Activated naive CD8-positive, alpha-beta T cell treated with anti-CD3 and anti-CD28 coated beads, Interleukin-2, amount 50 U/mL, for 24 hours (primary cell): ENCODE measurements around the gene LRP1B.

Source experiments
- ATAC-seq: fragments of 150-1000 bp; cut with Tn5 transposase; one replicate; pipeline ENCODE4 v1.10.0; 2021
- DNase-seq: peaks from one replicate; pipeline ENCODE4 v3.0.0; 2021
- H3K27ac Mint-ChIP-seq: one replicate; pipeline ENCODE4 v1.8.0; 2021; ENCODE audit warnings: mild to moderate bottlenecking, mixed read lengths
- H3K27me3 Mint-ChIP-seq: one replicate; pipeline ENCODE4 v1.8.0; 2021; ENCODE audit warnings: mixed read lengths
- H3K36me3 Mint-ChIP-seq: one replicate; pipeline ENCODE4 v1.8.0; 2021; ENCODE audit warnings: low read depth, mixed read lengths
- H3K4me1 Mint-ChIP-seq: one replicate; pipeline ENCODE4 v1.8.0; 2021; ENCODE audit warnings: mixed read lengths
- H3K4me3 Mint-ChIP-seq: one replicate; pipeline ENCODE4 v1.8.0; 2021; ENCODE audit warnings: mild to moderate bottlenecking, moderate library complexity, mixed read lengths
- H3K9me3 Mint-ChIP-seq: one replicate; pipeline ENCODE4 v1.8.0; 2021; ENCODE audit warnings: mixed read lengths

The LRP1B gene

DNA sequence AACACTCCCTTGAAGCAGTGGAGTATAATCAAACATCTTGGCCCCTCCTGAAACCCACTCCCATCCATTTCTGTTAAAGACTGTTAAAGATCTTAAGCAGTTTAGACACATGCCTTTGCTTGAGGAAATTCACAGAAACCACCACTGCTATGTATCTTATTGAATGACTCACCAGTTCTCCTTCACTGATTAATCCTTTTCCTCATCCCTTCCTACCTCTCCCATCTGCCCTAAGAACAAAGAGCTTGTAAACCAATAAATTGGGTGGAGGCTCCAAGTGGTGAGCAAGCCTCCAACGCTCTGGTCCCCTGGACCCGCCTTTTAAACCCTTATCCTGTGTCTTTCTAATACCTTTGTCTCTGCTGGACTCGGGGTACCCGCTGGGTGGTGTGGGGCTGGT lies 746.1 kb downstream of the LRP1B start:
- no peaks in the 10 kb centered on the region for H3K4me1 Mint-ChIP-seq
- H3K27ac Mint-ChIP-seq = no peak overlapping the region
- ATAC-seq = no peak
- peaks cover 11% of the 10 kb centered on the region for H3K9me3 Mint-ChIP-seq
- H3K27me3 Mint-ChIP-seq = no peaks in the 10 kb centered on the region
- no peaks in the 10 kb centered on the region for H3K36me3 Mint-ChIP-seq
- H3K4me3 Mint-ChIP-seq = no peak overlapping the region
- no peak for DNase-seq

DNA sequence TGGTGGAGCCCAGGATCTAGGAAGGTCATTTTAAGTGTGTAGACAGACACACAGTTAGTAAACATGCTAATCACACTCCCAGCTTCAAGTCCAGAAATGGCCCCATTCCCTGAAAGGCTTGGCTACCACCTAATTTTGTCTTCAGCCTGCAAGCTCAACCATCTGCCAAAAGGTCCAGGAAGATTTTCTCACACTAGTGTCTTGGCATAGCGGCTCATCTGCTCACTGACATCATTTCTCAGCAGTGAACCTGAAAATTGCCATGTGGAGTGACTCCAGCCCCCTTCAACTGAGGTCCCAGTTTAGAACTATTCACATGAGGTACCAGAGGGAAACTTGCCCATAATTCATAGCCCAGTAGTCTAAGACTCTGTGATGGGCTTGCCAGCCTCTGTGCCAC lies 748.9 kb downstream of the LRP1B start:
- no peaks in the 10 kb centered on the region for H3K4me1 Mint-ChIP-seq
- peaks cover 16% of the 10 kb centered on the region for H3K9me3 Mint-ChIP-seq
- no peaks in the 10 kb centered on the region for H3K36me3 Mint-ChIP-seq
- H3K4me3 Mint-ChIP-seq = no peak overlapping the region
- H3K27me3 Mint-ChIP-seq = no peaks in the 10 kb centered on the region
- no peak overlapping the region for H3K27ac Mint-ChIP-seq
- no peak for ATAC-seq
- no peak for DNase-seq

DNA sequence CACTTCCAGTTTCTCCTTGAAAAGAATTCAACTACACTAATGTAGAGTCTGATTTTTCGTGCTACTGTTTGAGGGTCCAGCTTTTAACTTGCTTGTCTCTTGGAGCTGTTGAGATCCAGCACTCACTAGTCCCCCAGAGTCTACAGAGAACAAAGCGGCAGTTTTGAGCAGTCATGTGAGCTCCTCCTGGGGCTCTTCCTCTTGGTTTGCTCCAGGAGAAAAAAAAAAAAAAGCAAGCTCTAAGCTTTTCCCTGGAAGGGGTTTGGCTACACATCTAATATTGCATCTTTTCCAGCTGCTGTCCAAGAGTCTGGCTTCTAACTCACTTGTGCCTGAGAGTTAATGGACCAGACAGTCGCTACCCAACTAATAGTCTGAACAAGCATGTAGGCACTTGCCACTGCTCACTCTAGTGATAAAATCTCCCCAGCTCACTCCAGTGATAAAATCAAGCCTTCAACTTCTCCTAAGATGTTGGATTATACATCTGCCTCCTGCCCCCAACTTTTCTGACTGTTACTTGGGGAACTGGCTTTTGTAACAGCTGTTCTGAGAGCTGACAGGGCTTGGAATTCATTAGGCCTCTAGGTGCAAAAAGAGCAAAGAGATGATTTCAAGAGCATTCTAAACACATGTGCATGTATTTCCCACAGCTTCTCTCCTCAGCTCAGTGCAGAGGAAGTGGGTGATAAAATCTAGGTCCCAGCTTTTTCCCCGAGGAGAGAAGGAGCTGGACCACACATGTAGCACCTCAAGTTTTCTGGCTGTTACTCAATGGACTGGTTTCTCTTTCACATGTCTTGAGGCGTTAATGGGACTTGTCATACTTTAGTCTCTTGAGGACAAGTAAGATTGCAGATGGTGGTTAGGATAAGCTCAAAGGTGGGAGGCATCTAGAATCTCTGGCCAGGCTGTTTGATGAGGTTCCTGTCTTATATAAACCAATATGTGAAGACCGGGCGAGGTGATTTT lies 750.5 kb downstream of the LRP1B start:
- H3K9me3 Mint-ChIP-seq = peaks cover 16% of the 10 kb centered on the region
- H3K36me3 Mint-ChIP-seq = no peaks in the 10 kb centered on the region
- DNase-seq = no peak
- H3K27ac Mint-ChIP-seq = no peak overlapping the region
- no peak for ATAC-seq
- H3K4me3 Mint-ChIP-seq = no peak overlapping the region
- H3K27me3 Mint-ChIP-seq = no peaks in the 10 kb centered on the region
- no peaks in the 10 kb centered on the region for H3K4me1 Mint-ChIP-seq

DNA sequence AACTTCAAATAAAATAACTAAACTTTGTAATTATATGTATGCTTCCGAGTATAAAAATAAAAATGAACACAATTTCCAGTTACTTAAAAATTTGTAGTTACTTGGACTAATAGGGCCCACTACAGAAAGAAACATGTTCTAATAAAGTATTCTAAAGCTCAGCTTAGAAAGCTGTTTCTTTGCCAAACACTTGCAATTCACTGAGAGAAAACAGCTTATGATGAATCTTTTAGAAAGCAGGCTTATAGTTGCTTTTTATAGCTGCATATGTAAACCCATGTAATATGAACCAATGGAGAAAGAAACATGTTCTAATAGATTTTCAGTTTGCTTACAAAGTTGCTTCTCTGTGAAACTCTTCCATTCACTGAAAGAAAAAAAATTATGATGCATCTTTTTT lies 766.0 kb downstream of the LRP1B start:
- Mint-ChIP-seq H3K27me3 (no peaks in the 10 kb centered on the region), H3K9me3 (peaks cover 5% of the 10 kb centered on the region), H3K36me3 (no peaks in the 10 kb centered on the region), H3K4me1 (no peaks in the 10 kb centered on the region), H3K4me3 (no peak overlapping the region), H3K27ac (no peak overlapping the region)
- ATAC-seq = no peak
- DNase-seq = no peak

DNA sequence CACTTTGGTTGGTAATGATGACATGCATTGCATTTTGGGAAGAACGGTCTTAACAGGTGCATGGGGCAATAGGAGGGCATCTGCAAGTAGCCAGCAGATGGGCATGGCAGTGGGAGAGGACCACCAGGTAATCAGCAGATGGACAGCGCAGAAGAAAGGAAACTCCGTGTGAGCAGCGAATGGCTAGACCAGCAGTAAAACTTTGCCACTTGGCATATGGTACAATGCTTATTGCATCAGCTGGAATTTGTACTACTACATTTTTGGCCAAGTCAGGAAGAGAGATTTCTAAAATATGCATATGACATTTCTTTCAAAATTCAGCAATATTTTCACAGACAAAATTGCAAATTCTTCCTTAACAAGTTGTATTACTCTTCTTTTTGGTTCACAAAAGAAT lies 768.5 kb downstream of the LRP1B start:
- no peaks in the 10 kb centered on the region for H3K27me3 Mint-ChIP-seq
- no peak overlapping the region for H3K4me3 Mint-ChIP-seq
- H3K27ac Mint-ChIP-seq = no peak overlapping the region
- H3K36me3 Mint-ChIP-seq = no peaks in the 10 kb centered on the region
- no peaks in the 10 kb centered on the region for H3K4me1 Mint-ChIP-seq
- DNase-seq (no peak), ATAC-seq (no peak)
- H3K9me3 Mint-ChIP-seq = peaks cover 5% of the 10 kb centered on the region

DNA sequence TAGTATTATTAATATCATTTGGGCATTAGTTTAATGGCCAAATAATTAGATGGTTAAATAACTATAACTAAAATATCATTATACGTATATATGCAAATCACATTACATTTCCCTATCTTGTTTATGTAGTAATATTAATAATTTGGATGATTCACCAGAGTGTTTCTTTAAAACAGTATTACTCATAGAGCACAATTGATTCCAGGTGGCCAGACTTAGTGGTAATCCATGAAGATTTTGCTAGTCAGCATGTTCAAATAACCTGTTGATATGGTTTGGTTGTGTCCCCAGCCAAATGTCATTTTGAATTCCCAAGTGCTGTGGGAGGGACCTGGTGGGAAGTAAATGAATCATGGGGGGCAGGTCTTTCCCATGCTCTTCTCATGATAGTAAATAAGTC lies 782.3 kb downstream of the LRP1B start:
- no peak overlapping the region for H3K4me3 Mint-ChIP-seq
- H3K36me3 Mint-ChIP-seq = no peaks in the 10 kb centered on the region
- peaks cover 29% of the 10 kb centered on the region for H3K9me3 Mint-ChIP-seq
- no peak overlapping the region for H3K27ac Mint-ChIP-seq
- DNase-seq = no peak
- no peaks in the 10 kb centered on the region for H3K27me3 Mint-ChIP-seq
- ATAC-seq = no peak
- H3K4me1 Mint-ChIP-seq = no peaks in the 10 kb centered on the region

DNA sequence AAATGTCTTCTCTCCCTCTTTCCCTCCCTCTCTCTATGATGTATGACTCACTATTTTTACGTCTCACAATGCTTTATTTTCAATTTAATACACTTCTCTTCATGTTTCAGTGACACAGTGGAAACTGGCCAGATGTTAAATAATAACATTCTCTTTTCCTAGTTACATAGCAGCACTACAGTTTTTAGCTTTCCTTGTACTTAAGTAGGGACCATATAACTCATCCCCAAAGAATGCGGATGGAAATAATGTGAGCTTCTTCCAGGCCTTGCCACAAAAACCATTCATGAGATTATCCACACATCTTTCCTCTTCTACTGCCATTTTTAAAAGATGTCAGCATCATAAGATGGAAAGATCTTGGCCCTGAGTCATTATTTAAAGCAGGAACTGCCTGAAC lies 789.4 kb downstream of the LRP1B start:
- H3K27ac Mint-ChIP-seq = no peak overlapping the region
- H3K9me3 Mint-ChIP-seq = peaks cover 21% of the 10 kb centered on the region
- H3K4me1 Mint-ChIP-seq = no peaks in the 10 kb centered on the region
- DNase-seq = no peak
- no peak for ATAC-seq
- H3K4me3 Mint-ChIP-seq = no peak overlapping the region
- no peaks in the 10 kb centered on the region for H3K27me3 Mint-ChIP-seq
- H3K36me3 Mint-ChIP-seq = no peaks in the 10 kb centered on the region

DNA sequence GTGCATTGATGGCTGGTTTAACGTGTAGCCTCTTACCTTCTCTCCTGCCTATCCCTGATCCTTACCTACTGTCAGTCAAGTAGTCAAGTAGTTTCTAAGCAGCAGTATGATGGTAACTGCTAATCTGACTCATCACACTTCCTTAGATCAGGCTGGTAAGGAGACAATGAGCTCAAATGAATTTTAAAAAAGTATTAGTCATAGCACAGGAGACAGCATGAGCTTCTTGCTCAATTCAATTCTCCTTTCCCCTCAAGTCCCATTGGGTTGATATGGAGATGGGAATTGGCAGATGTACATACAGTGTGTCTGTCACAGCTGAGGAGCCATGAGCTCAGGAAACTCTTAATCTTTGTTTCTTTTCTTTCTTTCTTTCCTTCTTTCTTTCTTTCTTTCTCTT lies 799.7 kb downstream of the LRP1B start:
- no peaks in the 10 kb centered on the region for H3K4me1 Mint-ChIP-seq
- H3K27ac Mint-ChIP-seq = no peak overlapping the region
- ATAC-seq (no peak), DNase-seq (no peak)
- no peaks in the 10 kb centered on the region for H3K27me3 Mint-ChIP-seq
- peaks cover 7% of the 10 kb centered on the region for H3K9me3 Mint-ChIP-seq
- no peak overlapping the region for H3K4me3 Mint-ChIP-seq
- no peaks in the 10 kb centered on the region for H3K36me3 Mint-ChIP-seq

DNA sequence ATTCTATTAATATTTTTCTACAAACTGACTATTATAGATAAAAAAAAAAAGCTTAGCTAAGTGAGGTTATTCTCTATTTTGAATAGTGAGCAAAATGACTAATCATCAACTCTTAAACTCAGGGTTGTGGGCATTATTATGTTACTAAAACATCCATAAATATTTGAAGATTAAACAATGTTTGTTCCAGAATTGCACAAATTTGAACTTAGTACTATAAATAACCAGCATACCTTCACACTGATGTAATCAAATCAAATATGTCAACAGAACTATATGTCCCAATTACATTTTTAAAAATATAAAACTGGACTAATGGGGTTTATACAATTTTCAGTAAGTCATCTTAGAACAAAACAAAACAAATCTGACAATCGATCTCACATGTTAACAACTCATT lies 800.9 kb downstream of the LRP1B start:
- Mint-ChIP-seq H3K9me3 (peaks cover 5% of the 10 kb centered on the region), H3K27me3 (no peaks in the 10 kb centered on the region), H3K4me3 (no peak overlapping the region), H3K4me1 (no peaks in the 10 kb centered on the region), H3K36me3 (no peaks in the 10 kb centered on the region), H3K27ac (no peak overlapping the region)
- DNase-seq = no peak
- ATAC-seq = no peak

DNA sequence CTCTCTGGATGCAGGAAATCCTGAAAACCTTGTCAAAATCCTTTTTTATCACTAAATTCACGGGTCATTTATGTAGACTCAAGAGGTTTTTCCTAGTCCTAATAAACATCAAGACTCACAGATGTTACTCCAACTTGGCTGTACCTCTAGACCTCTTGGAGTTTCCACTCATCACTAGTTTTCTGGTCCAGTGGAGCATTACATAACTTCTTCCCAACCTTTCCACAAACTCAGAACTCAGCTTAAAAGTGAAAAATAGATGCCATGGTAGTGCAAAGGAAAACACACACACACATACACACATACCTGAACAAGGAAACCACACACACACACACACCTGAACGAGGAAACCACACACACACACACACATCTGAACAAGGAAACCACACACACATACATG lies 807.2 kb downstream of the LRP1B start:
- DNase-seq (no peak), ATAC-seq (no peak)
- no peaks in the 10 kb centered on the region for H3K4me1 Mint-ChIP-seq
- peaks cover 8% of the 10 kb centered on the region for H3K9me3 Mint-ChIP-seq
- H3K27ac Mint-ChIP-seq = no peak overlapping the region
- no peaks in the 10 kb centered on the region for H3K36me3 Mint-ChIP-seq
- no peaks in the 10 kb centered on the region for H3K27me3 Mint-ChIP-seq
- no peak overlapping the region for H3K4me3 Mint-ChIP-seq

DNA sequence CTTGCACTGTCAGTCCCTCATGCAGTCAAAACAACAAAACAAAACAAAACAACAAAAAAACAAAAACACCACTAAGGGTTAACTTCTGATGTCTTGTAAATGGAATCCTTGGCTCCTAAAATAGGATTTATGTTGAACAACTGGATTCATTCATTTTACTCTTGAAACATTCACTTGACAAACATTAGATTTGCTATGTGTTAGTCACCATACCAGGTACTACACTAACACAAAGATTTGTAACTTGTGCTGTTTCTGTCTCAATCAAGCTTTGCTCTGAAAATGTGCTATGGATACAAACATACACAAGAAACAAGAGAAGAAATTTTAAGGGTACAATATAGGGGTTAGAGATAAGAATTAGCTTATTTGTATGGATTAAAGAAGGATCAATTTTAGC lies 812.8 kb downstream of the LRP1B start:
- H3K27me3 Mint-ChIP-seq = no peaks in the 10 kb centered on the region
- no peak overlapping the region for H3K27ac Mint-ChIP-seq
- peaks cover 5% of the 10 kb centered on the region for H3K9me3 Mint-ChIP-seq
- ATAC-seq (no peak), DNase-seq (no peak)
- H3K4me3 Mint-ChIP-seq = no peak overlapping the region
- no peaks in the 10 kb centered on the region for H3K4me1 Mint-ChIP-seq
- H3K36me3 Mint-ChIP-seq = no peaks in the 10 kb centered on the region

DNA sequence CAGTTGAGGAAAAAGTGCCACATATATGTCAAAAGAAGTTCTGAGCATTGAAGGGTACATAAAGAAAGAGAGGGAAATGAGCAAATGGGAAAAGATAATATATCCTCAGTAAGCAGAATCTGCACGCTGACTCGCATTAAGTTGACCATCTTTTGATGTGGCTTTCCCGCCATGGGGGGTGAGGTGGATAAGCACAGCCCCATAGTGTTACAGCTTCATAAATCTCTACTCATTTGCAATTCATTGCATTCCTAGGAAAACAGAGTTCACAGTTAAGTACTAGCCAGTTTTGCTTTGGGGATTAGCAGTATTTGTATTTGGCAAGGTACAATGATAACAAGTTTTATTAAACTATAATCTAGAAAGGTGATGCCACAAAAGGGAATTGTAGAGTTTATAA lies 814.2 kb downstream of the LRP1B start:
- Mint-ChIP-seq H3K27me3 (no peaks in the 10 kb centered on the region), H3K9me3 (peaks cover 9% of the 10 kb centered on the region), H3K36me3 (no peaks in the 10 kb centered on the region), H3K4me1 (no peaks in the 10 kb centered on the region), H3K4me3 (no peak overlapping the region), H3K27ac (no peak overlapping the region)
- no peak for DNase-seq
- no peak for ATAC-seq

DNA sequence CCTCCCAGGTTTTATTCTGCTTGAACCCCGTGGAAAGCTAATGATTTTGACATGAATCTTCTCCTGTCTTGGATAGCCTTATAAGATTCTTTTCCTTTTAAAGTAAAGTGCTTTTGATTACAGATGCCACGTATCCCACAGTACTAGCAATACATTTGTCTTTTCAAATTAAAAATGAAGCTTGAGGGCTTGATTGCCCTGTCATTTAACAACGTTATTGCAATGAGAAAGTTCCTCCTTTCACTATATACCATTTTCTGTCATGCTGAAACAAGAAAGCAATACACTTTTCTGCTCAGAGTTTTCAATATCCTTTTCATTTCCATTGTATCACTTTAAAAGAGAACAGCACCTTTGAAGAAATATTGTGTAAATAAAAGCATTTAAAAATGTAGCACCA lies 814.7 kb downstream of the LRP1B start:
- peaks cover 9% of the 10 kb centered on the region for H3K9me3 Mint-ChIP-seq

DNA sequence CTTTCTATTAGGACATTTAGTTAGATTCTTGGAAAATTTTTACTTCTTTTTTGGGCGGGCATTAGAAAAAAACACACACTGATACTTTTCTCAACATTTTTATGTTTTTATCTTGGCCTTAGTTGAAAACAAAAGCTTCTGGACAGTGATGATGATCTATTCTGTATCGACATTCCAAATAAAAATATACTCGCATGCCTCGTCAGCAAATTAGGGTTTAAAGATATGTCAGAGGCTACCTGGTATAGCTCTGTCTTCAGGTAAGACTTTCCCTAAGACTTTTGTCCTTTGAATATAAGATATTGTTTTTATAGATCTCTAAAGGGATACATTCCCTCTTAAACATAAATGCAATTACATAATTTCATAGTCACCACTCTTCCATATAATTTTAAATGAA lies 816.8 kb downstream of the LRP1B start:
- Mint-ChIP-seq H3K27me3 (no peaks in the 10 kb centered on the region), H3K9me3 (peaks cover 17% of the 10 kb centered on the region), H3K27ac (no peak overlapping the region), H3K4me1 (no peaks in the 10 kb centered on the region), H3K36me3 (no peaks in the 10 kb centered on the region), H3K4me3 (no peak overlapping the region)
- DNase-seq (no peak), ATAC-seq (no peak)

More for the DNA sequence above, 814.7 kb downstream of the LRP1B start:
- Mint-ChIP-seq H3K27me3 (no peaks in the 10 kb centered on the region), H3K27ac (no peak overlapping the region), H3K4me1 (no peaks in the 10 kb centered on the region), H3K36me3 (no peaks in the 10 kb centered on the region), H3K4me3 (no peak overlapping the region)
- DNase-seq (no peak), ATAC-seq (no peak)

DNA sequence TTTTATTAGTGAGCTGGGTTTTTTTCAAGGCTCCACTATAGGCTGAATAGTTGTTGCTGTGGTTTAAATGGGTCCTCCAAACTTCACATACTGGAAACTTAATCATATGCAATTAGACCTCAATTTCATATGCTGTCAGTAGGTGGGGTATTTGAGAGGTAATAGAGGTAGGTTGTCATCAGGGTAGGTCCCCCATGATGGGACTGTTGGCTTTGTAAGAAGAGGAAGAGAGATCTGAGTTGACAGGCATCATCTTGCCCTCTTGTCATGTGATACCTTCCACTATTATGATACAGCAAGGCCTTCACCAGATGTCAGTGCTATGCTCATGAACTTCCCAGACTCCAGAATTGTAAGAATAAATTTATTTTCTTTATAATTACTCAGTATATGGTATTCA lies 819.4 kb downstream of the LRP1B start:
- no peak overlapping the region for H3K27ac Mint-ChIP-seq
- no peak overlapping the region for H3K4me3 Mint-ChIP-seq
- H3K27me3 Mint-ChIP-seq = no peaks in the 10 kb centered on the region
- no peaks in the 10 kb centered on the region for H3K4me1 Mint-ChIP-seq
- peaks cover 18% of the 10 kb centered on the region for H3K9me3 Mint-ChIP-seq
- H3K36me3 Mint-ChIP-seq = peaks cover under 1% of the 10 kb centered on the region
- no peak for DNase-seq
- ATAC-seq = no peak

DNA sequence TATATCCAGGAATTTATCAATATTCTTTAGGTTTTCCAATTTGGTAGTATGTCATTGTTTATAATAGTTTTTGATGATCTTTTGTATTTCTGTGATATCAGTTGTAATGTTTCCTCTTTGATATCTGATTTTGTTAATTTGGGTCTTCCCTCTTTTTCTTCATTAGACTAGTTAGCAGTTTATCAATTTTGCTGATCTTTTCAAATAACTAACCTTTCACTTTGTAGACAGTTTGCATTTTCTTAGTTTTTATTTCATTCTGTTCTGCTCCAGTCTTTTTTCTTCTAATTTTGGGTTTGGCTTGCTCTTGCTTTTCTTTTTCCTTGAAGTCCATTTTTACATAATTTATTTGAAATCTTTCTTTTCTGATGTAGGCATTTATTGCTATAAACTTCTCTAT lies 824.4 kb downstream of the LRP1B start:
- H3K4me3 Mint-ChIP-seq = no peak overlapping the region
- H3K27ac Mint-ChIP-seq = no peak overlapping the region
- H3K27me3 Mint-ChIP-seq = no peaks in the 10 kb centered on the region
- H3K4me1 Mint-ChIP-seq = no peaks in the 10 kb centered on the region
- peaks cover 28% of the 10 kb centered on the region for H3K9me3 Mint-ChIP-seq
- ATAC-seq = no peak
- peaks cover 2% of the 10 kb centered on the region for H3K36me3 Mint-ChIP-seq
- no peak for DNase-seq
